ENCODE data around the gene RIOK3. TPM values are rescaled to one million over a fixed set of nuclear protein-coding genes. Genes with fewer than 3 reads are reported as not detected.

The RIOK3 gene
- total and polyA plus RNA-seq, 10 of the 15 experiments (the other 5 are each of a cell fraction or from before 2014, with no cell fraction given): 18.0 to 87.5 (median 53.8) TPM

GRCh38 chr18:23499291-23499781, 46.2 kb downstream of the RIOK3 start:
- Histone ChIP-seq H3K79me2 (ENCODE audit: control insufficient read depth, insufficient read depth, low read length) (peaks cover 10% of the 10 kb centered on the region), H3K9ac (ENCODE audit: control insufficient read depth, insufficient read depth, low read length) (no peak overlapping the region; the same call in 1 of the 2 replicates), H2AFZ (ENCODE audit: control insufficient read depth, low read depth, low read length) (peak overlapping the region; percentile 86), H3K4me2 (ENCODE audit: control insufficient read depth, insufficient read depth) (peak overlapping the region; percentile 80), H3K4me1 (ENCODE audit: control insufficient read depth, insufficient read depth, low read length) (peaks cover 23% of the 10 kb centered on the region), H3K4me3 (peak overlapping the region; percentile 37; the same call in 1 of the 2 replicates), H3K27ac (ENCODE audit: control insufficient read depth, insufficient read depth) (peak overlapping the region; percentile 14), H3K36me3 (ENCODE audit: control insufficient read depth in 2 of 2, insufficient read depth in 2 of 2, low read length in 1 of 2) (no peaks in the 10 kb centered on the region), H3K27me3 (replicated peaks in 1 of 2; ENCODE audit: control insufficient read depth in 2 of 2, insufficient read depth in 2 of 2, low read length in 1 of 2) (no peaks in the 10 kb centered on the region), H3K9me3 (replicated peaks; ENCODE audit: control insufficient read depth, insufficient read depth, low read length) (no peaks in the 10 kb centered on the region), H4K20me1 (ENCODE audit: control insufficient read depth, insufficient read depth) (no peaks in the 10 kb centered on the region)
- WGBS (ENCODE audit: insufficient coverage, insufficient replicate concordance, low lambda C conversion rate, missing lambda C conversion rate): 59% methylated on average over 11 of the region's 11 CpGs
- RAD21 ChIA-PET (ENCODE audit: unreplicated experiment): interaction anchor here (0.8 to 1.9 kb wide), 9 partner anchors 11 to 204 kb away, joined by 3 to 22 read pairs (median 6); no protein-coding TSS in a partner anchor
- intact Hi-C loops (cut with micrococcal nuclease; ENCODE audit: unreplicated experiment) (loop anchor here (5.0 kb wide), 2 partner anchors 203 to 313 kb away; no protein-coding TSS in a partner anchor), in situ Hi-C loops (cut with MboI) (no loop called here)
- BruUV-seq (replicated peaks): no TSS peak
- DNase-seq (ENCODE audit: low read depth, low spot score): no peak
- SMC1A ChIA-PET (ENCODE audit: uncharacterized antibody, unreplicated experiment): interaction anchor here (1.3 to 2.7 kb wide), 5 partner anchors 12 to 686 kb away, joined by 4 to 28 read pairs (median 5); no protein-coding TSS in a partner anchor
- ATAC-seq: peak; percentile 16
- CTCF ChIA-PET: interaction anchor here (0.7 to 5.1 kb wide), 23 partner anchors 11 to 700 kb away, joined by 3 to 72 read pairs (median 9); partner anchors contain the start of genes NPC1 and RIOK3
- POLR2A ChIA-PET: interaction anchor here (1.0 to 3.0 kb wide), 6 partner anchors 11 to 141 kb away, joined by 3 to 14 read pairs (median 7); partner anchors contain the start of gene RIOK3
- FAIRE-seq: peak; percentile 27
- TF ChIP-seq ZNF24 (IDR thresholded peaks at IDR 0.05) (no peak), TAF1 (IDR thresholded peaks at IDR 0.05; ENCODE audit: borderline replicate concordance, low read depth, low read length) (no peak), NBN (IDR thresholded peaks at IDR 0.05) (no peak), MXI1 (IDR thresholded peaks at IDR 0.05; ENCODE audit: low read depth, low read length) (no peak), NFIC (IDR thresholded peaks at IDR 0.05; ENCODE audit: low read depth, low read length) (0 out of 2 replicates have a peak, but pooled peaks have one; percentile 29), ASH2L (IDR thresholded peaks at IDR 0.05; ENCODE audit: borderline replicate concordance, low read depth) (no peak), PML (IDR thresholded peaks at IDR 0.05; ENCODE audit: low read length) (no peak), IKZF2 (IDR thresholded peaks at IDR 0.05) (peak in 1 of 2 experiments; percentile 14; a peak in 2 of 4 replicates), SPI1 (IDR thresholded peaks at IDR 0.05; ENCODE audit: borderline replicate concordance, insufficient read depth, low read depth, low read length) (peak; percentile 77; the same call in 1 of the 2 replicates), CUX1 (IDR thresholded peaks at IDR 0.05; ENCODE audit: insufficient replicate concordance, low read depth, low read length) (no peak), MYC (IDR thresholded peaks at IDR 0.05; ENCODE audit: insufficient read depth, insufficient read length, insufficient replicate concordance, low read length, severe bottlenecking) (no peak), CBX3 (IDR thresholded peaks at IDR 0.05; ENCODE audit: borderline replicate concordance, low read depth) (no peak)
- TF ChIP-seq, protein P1, sequence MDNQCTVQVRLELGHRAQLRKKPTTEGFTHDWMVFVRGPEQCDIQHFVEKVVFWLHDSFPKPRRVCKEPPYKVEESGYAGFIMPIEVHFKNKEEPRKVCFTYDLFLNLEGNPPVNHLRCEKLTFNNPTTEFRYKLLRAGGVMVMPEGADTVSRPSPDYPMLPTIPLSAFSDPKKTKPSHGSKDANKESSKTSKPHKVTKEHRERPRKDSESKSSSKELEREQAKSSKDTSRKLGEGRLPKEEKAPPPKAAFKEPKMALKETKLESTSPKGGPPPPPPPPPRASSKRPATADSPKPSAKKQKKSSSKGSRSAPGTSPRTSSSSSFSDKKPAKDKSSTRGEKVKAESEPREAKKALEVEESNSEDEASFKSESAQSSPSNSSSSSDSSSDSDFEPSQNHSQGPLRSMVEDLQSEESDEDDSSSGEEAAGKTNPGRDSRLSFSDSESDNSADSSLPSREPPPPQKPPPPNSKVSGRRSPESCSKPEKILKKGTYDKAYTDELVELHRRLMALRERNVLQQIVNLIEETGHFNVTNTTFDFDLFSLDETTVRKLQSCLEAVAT (IDR thresholded peaks at IDR 0.05): 0 out of 2 replicates have a peak, but pooled peaks have one; percentile 75

Measured in GM12878 (cell line).